ENCODE measurements around the gene HOXB5. TPM values are rescaled to one million over a fixed set of nuclear protein-coding genes. Genes with fewer than 3 reads are reported as not detected.
A peak's percentile ranks its signal among the peaks of the same experiment; 100 is the strongest.

HOXB5 gene
- total RNA-seq, 1 donor from 2014 or later, result not detected

DNA sequence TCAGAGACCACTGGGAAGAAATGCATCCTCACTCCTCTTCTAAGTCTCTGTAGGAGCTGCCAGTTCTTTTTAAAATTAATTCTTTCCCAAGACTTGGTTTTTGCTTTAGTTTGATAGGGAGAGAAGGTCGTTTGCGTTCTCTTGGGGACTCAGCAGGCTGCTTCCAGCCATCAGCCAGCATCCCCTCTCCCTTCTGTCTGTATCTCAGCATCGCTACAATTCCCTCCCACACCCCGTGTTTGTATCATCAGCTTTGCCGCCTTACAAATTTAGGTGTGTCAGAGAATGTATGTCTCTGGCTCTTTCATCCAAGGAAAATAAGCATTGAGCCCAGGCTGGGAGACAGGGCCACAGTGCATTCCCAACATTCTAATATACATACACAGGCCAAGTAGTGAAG lies 5.8 kb upstream of the HOXB5 start:
- peaks cover 26% of the 10 kb centered on the region for H4K20me1 ChIP-seq (ENCODE audit: insufficient read depth, low read length)
- peaks cover 14% of the 10 kb centered on the region for H3K4me1 ChIP-seq (ENCODE audit: insufficient read depth, low read length)
- peaks cover 51% of the 10 kb centered on the region for H3K9me3 Mint-ChIP-seq (ENCODE audit: unreplicated experiment)
- no peak overlapping the region for H3K4me3 Mint-ChIP-seq (ENCODE audit: unreplicated experiment)
- no peak for TF ChIP-seq EZH2 (IDR thresholded peaks at IDR 0.05; ENCODE audit: insufficient read depth, low read length)
- TF ChIP-seq, protein P1, sequence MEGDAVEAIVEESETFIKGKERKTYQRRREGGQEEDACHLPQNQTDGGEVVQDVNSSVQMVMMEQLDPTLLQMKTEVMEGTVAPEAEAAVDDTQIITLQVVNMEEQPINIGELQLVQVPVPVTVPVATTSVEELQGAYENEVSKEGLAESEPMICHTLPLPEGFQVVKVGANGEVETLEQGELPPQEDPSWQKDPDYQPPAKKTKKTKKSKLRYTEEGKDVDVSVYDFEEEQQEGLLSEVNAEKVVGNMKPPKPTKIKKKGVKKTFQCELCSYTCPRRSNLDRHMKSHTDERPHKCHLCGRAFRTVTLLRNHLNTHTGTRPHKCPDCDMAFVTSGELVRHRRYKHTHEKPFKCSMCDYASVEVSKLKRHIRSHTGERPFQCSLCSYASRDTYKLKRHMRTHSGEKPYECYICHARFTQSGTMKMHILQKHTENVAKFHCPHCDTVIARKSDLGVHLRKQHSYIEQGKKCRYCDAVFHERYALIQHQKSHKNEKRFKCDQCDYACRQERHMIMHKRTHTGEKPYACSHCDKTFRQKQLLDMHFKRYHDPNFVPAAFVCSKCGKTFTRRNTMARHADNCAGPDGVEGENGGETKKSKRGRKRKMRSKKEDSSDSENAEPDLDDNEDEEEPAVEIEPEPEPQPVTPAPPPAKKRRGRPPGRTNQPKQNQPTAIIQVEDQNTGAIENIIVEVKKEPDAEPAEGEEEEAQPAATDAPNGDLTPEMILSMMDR (IDR thresholded peaks at IDR 0.05; ENCODE audit: insufficient read depth, low read depth, low read length), result no peak
- peaks cover 98% of the 10 kb centered on the region for H3K27me3 ChIP-seq (ENCODE audit: insufficient read depth, low read length)
- H3K9ac ChIP-seq (ENCODE audit: low read length), result no peak overlapping the region
- no peaks in the 10 kb centered on the region for H3K4me1 Mint-ChIP-seq (ENCODE audit: low read depth, unreplicated experiment)
- H2AFZ ChIP-seq (ENCODE audit: low read depth, low read length), result no peak overlapping the region
- H3K36me3 ChIP-seq (ENCODE audit: insufficient read depth, low read length), result no peaks in the 10 kb centered on the region
- H3K27ac ChIP-seq (ENCODE audit: low read depth, low read length), result no peak overlapping the region
- H3K9me3 ChIP-seq (ENCODE audit: insufficient read depth, low read depth, low read length), result no peaks in the 10 kb centered on the region
- FAIRE-seq (no peak), DNase-seq (ENCODE audit: low read depth) (no peak)
- no peak overlapping the region for H3K27ac Mint-ChIP-seq (ENCODE audit: unreplicated experiment)
- H3K4me3 ChIP-seq (ENCODE audit: insufficient read depth, low read depth, low read length), result no peak overlapping the region
- peaks cover 94% of the 10 kb centered on the region for H3K27me3 Mint-ChIP-seq (ENCODE audit: low read depth, unreplicated experiment)
- no peaks in the 10 kb centered on the region for H3K79me2 ChIP-seq (ENCODE audit: insufficient read depth, low read length)
- H3K36me3 Mint-ChIP-seq (ENCODE audit: low read depth, unreplicated experiment), result no peaks in the 10 kb centered on the region
- H3K4me2 ChIP-seq (ENCODE audit: low read length), result no peak overlapping the region

DNA sequence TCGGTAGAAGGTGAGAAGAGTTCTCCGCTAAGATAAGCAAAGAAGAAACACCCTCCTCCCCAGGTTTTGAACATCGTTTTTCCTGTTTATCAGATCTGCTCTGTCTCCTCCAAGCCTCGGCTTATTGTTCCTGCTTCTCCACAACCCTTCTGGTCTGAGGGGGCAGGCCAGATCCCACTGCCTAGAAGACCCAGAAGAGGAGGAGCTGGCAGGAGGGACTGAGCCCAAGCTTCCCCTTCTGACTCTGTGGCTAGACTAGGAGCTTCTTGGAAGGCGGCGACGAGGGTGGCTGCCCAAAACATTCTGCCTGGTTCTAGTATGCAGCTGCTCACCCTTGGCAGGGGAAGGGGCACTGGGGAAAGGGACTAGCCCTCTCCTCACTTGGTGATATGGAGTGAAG lies 5.2 kb upstream of the HOXB5 start:
- H3K27ac Mint-ChIP-seq (ENCODE audit: unreplicated experiment), result no peak overlapping the region
- no peak for FAIRE-seq
- no peak overlapping the region for H3K4me3 Mint-ChIP-seq (ENCODE audit: unreplicated experiment)
- H3K27me3 ChIP-seq (ENCODE audit: insufficient read depth, low read length), result peaks cover 96% of the 10 kb centered on the region
- H3K4me1 Mint-ChIP-seq (ENCODE audit: low read depth, unreplicated experiment), result no peaks in the 10 kb centered on the region
- no peaks in the 10 kb centered on the region for H3K36me3 Mint-ChIP-seq (ENCODE audit: low read depth, unreplicated experiment)
- H3K4me1 ChIP-seq (ENCODE audit: insufficient read depth, low read length), result peaks cover 18% of the 10 kb centered on the region
- peak overlapping the region; percentile 84 for H3K4me2 ChIP-seq (ENCODE audit: low read length)
- H3K4me3 ChIP-seq (ENCODE audit: insufficient read depth, low read depth, low read length), result no peak overlapping the region
- no peaks in the 10 kb centered on the region for H3K79me2 ChIP-seq (ENCODE audit: insufficient read depth, low read length)
- no peak overlapping the region for H3K27ac ChIP-seq (ENCODE audit: low read depth, low read length)
- peaks cover 95% of the 10 kb centered on the region for H3K27me3 Mint-ChIP-seq (ENCODE audit: low read depth, unreplicated experiment)
- H2AFZ ChIP-seq (ENCODE audit: low read depth, low read length), result no peak overlapping the region
- peaks cover 50% of the 10 kb centered on the region for H3K9me3 Mint-ChIP-seq (ENCODE audit: unreplicated experiment)
- H3K9ac ChIP-seq (ENCODE audit: low read length), result no peak overlapping the region
- H4K20me1 ChIP-seq (ENCODE audit: insufficient read depth, low read length), result peaks cover 26% of the 10 kb centered on the region
- TF ChIP-seq, protein P1 (IDR thresholded peaks at IDR 0.05; ENCODE audit: insufficient read depth, low read depth, low read length), result no peak
- TF ChIP-seq EZH2 (IDR thresholded peaks at IDR 0.05; ENCODE audit: insufficient read depth, low read length), result no peak
- H3K9me3 ChIP-seq (ENCODE audit: insufficient read depth, low read depth, low read length), result no peaks in the 10 kb centered on the region
- H3K36me3 ChIP-seq (ENCODE audit: insufficient read depth, low read length), result no peaks in the 10 kb centered on the region
- DNase-seq (ENCODE audit: low read depth), result no peak

DNA sequence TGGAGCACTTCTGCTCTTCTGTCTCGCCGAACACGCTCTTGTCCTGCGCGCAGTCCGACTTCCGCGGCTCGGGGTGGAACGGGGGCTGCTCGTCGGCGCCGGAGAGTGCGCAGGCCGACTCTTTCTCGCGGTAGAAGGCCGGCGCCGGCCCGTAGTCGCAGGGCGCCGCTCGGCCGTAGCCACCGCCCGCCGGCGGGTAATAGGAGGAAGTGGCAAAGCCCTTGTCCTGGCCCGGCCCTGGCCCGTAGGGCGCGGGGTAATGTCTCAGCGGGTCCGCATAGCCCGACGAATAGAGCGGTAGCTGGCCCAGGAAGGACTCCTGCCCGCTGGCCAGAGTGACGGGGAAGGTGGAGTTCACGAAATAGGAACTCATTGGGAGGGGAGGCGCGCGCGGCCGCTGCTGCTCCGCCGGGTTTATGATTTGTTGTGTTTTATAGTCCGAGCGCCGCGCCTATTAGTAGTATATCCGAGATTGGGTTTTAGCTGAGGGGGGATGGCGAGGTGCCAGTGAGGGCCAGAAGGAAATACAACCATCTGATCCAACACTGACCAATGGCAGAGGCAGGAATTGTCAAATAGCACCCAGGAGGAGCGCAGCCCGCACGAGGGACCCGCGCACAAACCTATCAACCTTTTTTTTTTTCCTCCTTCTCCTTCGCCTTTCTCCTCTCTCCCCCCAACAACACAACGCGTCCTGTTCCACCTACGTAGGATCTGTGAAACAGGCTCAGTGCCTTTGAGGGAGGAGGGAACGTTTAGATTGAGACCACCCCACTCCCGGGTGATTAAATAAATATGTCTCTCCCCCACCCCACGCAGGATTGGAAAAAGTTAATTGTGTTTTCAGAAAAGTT lies 4.4 kb upstream of the HOXB5 start:
- Mint-ChIP-seq H3K4me1 (ENCODE audit: low read depth, unreplicated experiment) (no peaks in the 10 kb centered on the region), H3K4me3 (ENCODE audit: unreplicated experiment) (no peak overlapping the region), H3K27me3 (ENCODE audit: low read depth, unreplicated experiment) (peaks cover 94% of the 10 kb centered on the region), H3K36me3 (ENCODE audit: low read depth, unreplicated experiment) (no peaks in the 10 kb centered on the region), H3K27ac (ENCODE audit: unreplicated experiment) (peak overlapping the region; percentile 41), H3K9me3 (ENCODE audit: unreplicated experiment) (peaks cover 45% of the 10 kb centered on the region)
- peak overlapping the region; percentile 59 for H3K9ac ChIP-seq (ENCODE audit: low read length)
- TF ChIP-seq, protein P1 (IDR thresholded peaks at IDR 0.05; ENCODE audit: insufficient read depth, low read depth, low read length), result no peak
- peak; percentile 97 for TF ChIP-seq EZH2 (IDR thresholded peaks at IDR 0.05; ENCODE audit: insufficient read depth, low read length)
- H3K27ac ChIP-seq (ENCODE audit: low read depth, low read length), result no peak overlapping the region
- peaks cover 18% of the 10 kb centered on the region for H3K4me1 ChIP-seq (ENCODE audit: insufficient read depth, low read length)
- H3K9me3 ChIP-seq (ENCODE audit: insufficient read depth, low read depth, low read length), result no peaks in the 10 kb centered on the region
- no peak for FAIRE-seq
- H3K4me3 ChIP-seq (ENCODE audit: insufficient read depth, low read depth, low read length), result peak overlapping the region; percentile 59
- peaks cover 2% of the 10 kb centered on the region for H3K79me2 ChIP-seq (ENCODE audit: insufficient read depth, low read length)
- no peak for DNase-seq (ENCODE audit: low read depth)
- peaks cover 26% of the 10 kb centered on the region for H4K20me1 ChIP-seq (ENCODE audit: insufficient read depth, low read length)
- peaks cover 91% of the 10 kb centered on the region for H3K27me3 ChIP-seq (ENCODE audit: insufficient read depth, low read length)
- H3K4me2 ChIP-seq (ENCODE audit: low read length), result peak overlapping the region; percentile 84
- no peaks in the 10 kb centered on the region for H3K36me3 ChIP-seq (ENCODE audit: insufficient read depth, low read length)
- peak overlapping the region; percentile 69 for H2AFZ ChIP-seq (ENCODE audit: low read depth, low read length)
